ENCODE results near the gene PLCG2.
"Not testable (repeated sequence)": the region's sequence is repeated elsewhere in the genome, so short reads cannot be mapped to it uniquely, and the experiment has no call there.

PLCG2 gene

DNA sequence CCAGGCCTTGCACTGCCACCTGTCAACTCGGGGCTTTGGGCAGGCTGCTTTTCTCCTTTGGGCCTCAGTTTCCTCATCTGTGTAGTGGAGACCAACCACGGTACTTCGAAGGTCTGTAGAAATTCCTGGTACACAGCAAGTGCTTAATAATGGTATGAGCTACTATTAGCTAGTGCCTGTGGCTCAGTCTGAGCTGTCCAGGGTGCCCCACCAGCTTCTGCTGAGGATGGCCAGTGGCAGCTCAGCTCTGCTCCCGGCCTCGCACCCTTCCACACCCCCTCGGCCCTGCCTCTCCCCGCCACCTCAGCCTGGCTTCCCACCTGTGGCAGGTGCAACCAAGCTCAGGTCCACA, 26.2 kb upstream of the PLCG2 start:
- TF ChIP-seq, protein P1, sequence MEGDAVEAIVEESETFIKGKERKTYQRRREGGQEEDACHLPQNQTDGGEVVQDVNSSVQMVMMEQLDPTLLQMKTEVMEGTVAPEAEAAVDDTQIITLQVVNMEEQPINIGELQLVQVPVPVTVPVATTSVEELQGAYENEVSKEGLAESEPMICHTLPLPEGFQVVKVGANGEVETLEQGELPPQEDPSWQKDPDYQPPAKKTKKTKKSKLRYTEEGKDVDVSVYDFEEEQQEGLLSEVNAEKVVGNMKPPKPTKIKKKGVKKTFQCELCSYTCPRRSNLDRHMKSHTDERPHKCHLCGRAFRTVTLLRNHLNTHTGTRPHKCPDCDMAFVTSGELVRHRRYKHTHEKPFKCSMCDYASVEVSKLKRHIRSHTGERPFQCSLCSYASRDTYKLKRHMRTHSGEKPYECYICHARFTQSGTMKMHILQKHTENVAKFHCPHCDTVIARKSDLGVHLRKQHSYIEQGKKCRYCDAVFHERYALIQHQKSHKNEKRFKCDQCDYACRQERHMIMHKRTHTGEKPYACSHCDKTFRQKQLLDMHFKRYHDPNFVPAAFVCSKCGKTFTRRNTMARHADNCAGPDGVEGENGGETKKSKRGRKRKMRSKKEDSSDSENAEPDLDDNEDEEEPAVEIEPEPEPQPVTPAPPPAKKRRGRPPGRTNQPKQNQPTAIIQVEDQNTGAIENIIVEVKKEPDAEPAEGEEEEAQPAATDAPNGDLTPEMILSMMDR (IDR thresholded peaks at IDR 0.05; ENCODE audit: control extremely low read depth, extremely low read depth, low read depth, missing control alignments): no peak
- DNase-seq (ENCODE audit: extremely low spot score): no peak
- ChIA-PET POLR2A (interaction anchor here (0.5 to 1.7 kb wide), 9 partner anchors 8 to 65 kb away, joined by 3 to 5 read pairs (median 4); no protein-coding TSS in a partner anchor), CTCF (interaction anchor here (0.7 to 4.9 kb wide), 16 partner anchors 12 to 132 kb away, joined by 3 to 23 read pairs (median 5); partner anchors contain the start of gene PLCG2)

DNA sequence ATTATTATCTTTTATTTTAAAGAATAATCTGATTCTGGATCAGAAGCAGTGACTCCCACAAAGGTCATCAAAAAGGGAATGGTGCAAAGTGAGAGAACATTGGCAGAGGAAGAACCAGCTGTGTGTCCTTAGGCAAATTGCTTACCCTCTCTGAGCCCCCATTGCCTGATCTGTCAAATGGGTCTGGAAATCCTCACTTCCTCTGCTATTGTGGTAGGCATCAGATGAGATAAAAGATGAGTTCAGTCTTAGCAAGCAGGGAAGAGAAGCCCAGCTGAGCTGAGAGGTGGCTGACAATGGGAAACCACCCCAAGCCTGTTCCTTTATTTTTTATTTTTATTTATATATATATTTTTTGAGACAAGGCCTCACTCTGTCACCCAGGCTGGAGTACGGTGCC, 24.2 kb upstream of the PLCG2 start:
- CTCF ChIA-PET: interaction anchor here (1.8 to 4.9 kb wide), 4 partner anchors 10 to 25 kb away, joined by 5 to 23 read pairs (median 8); no protein-coding TSS in a partner anchor
- POLR2A ChIA-PET: no interaction called here
- TF ChIP-seq, protein P1 (IDR thresholded peaks at IDR 0.05; ENCODE audit: control extremely low read depth, extremely low read depth, low read depth, missing control alignments): no peak
- DNase-seq (ENCODE audit: extremely low spot score): no peak

DNA sequence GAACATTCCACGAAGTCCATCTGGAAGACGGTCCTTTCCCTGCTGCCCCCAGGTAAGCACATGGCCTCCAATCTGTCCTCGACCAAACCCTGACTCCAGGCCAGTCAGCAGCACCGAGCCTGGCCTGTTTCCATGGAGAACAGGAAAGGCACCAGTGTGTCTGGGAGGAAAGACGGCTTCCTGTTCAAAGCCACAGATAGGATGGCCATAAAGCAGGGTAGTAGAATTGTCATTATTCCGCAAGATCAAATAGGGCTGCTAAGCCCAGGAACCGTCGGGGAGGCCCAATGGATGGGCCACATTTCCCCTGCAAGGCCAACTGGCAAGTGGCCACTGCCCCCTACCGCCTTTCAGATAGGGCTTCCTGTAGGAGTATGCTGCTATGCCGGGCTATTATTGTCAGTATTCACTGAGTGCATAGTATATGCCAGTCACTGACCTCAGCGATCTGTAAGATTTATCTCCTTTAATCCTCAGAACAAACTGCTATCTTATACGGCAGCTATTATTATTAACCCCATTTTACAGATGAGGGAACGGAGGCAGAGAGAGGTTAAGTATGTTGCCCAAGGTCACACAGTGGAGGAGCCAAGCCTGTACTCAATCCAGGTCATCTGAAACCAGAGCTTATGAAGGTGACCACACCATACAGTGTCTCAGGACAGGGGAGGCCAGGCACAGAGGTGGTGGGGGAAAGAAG, 23.0 kb upstream of the PLCG2 start:
- POLR2A ChIA-PET: no interaction called here
- TF ChIP-seq, protein P1 (IDR thresholded peaks at IDR 0.05; ENCODE audit: control extremely low read depth, extremely low read depth, low read depth, missing control alignments): no peak

DNA sequence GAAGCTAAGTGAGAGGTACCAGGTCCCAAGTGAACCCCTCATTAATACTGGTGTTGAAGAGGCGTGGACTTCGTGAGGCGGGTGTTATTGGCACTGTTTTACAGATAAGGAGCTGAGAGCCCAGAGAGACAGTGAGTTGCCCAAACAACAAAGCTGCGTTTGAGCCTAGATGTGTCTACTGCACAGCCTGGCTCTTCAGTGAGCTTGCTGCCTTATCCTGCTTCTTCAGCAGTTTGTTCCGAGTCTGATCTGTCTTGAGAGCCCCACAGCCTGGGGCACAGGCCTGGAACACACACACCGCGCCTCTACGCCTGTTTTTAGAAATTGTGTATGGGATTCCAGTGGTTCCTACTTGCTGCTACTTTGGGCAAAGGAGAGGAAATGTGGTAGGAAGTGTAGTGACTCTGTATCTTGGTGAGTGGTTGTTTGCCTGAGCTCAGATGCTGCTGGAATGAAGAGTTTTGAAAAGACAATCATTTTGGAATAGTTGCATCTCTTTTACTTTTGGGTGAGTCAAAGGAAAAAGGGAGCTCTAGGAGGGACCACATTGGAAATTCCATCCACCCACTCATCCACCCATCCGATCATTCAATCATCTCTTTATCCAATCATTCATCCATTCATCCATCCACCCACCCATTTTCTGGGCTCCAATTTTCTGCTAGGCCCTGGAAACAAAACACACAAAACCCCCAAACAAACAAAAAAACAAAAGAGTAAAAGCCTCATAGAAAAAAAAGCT, 22.3 kb upstream of the PLCG2 start:
- ChIA-PET CTCF (interaction anchor here (1.0 to 2.6 kb wide), 10 partner anchors 8 to 129 kb away, joined by 3 to 9 read pairs (median 3); no protein-coding TSS in a partner anchor), POLR2A (no interaction called here)
- TF ChIP-seq, protein P1 (IDR thresholded peaks at IDR 0.05; ENCODE audit: control extremely low read depth, extremely low read depth, low read depth, missing control alignments): no peak
- no peak for DNase-seq (ENCODE audit: extremely low spot score)

More for the DNA sequence above, 23.0 kb upstream of the PLCG2 start:
- DNase-seq (ENCODE audit: extremely low spot score): no peak
- CTCF ChIA-PET: interaction anchor here (0.8 to 4.9 kb wide), 10 partner anchors 12 to 117 kb away, joined by 3 to 23 read pairs (median 4); no protein-coding TSS in a partner anchor

DNA sequence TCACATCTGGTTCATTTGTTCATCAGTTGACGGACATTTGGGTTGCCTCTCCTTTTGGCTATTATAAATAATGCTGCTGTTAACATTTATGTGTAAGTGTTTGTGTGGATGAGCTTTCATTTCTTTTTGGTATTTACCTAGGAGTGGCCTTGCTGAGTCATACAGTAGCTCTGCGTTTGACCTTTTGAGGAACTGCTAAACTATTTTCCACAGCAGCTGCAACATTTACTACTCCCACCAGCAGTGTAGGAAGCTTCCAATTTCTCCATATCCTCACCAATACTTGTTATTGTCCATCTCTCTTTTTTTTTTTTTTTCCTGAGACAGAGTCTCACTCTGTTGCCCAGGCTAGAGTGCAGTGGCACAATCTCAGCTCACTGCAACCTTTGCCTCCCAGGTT, 20.7 kb upstream of the PLCG2 start:
- POLR2A ChIA-PET: no interaction called here
- CTCF ChIA-PET: interaction anchor here (1.0 to 2.1 kb wide), 4 partner anchors 9 to 128 kb away, joined by 3 to 7 read pairs (median 3); partner anchors contain the start of gene PLCG2
- TF ChIP-seq, protein P1 (IDR thresholded peaks at IDR 0.05; ENCODE audit: control extremely low read depth, extremely low read depth, low read depth, missing control alignments): no peak
- no peak for DNase-seq (ENCODE audit: extremely low spot score)

DNA sequence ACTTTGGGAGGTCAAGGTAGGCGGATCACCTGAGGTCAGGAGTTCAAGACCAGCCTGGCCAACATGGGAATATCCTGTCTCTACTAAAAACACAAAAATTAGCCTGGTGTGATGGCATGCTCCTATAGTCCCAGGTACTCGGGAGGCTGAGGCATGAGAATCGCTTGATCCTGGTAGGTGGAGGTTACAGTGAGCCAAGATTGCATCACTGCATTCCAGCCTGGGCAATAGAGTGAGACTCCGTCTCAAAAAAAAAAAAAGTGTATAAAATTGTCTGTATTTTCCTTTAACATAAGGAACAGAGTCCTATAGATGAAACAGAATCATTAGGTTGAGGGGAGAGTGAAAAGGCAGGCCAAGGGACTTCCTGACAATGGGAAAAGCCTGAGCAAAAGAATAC, 16.8 kb upstream of the PLCG2 start:
- POLR2A ChIA-PET; CTCF ChIA-PET; DNase-seq (ENCODE audit: extremely low spot score): not testable (repeated sequence)
